Measurements from ENCODE around the gene CARD9. TPM values are rescaled to one million over a fixed set of nuclear protein-coding genes. Genes with fewer than 3 reads are reported as not detected.

CARD9 gene
- total and polyA plus RNA-seq, 2 of the 4 experiments (the other 2 are of a cell fraction), result 0.36 to 1.9 TPM

GRCh38 chr9:136332482-136332983 lies 40.9 kb downstream of the CARD9 start:
- H3K9me1 ChIP-seq (ENCODE audit: insufficient read depth, low read length), result peaks cover 6% of the 10 kb centered on the region; the same call in 1 of the 2 replicates
- no peaks in the 10 kb centered on the region for H3K27me3 ChIP-seq (ENCODE audit: control insufficient read depth, insufficient read depth, low read length)
- TF ChIP-seq MAFK (IDR thresholded peaks at IDR 0.05; ENCODE audit: low read depth, low read length) (no peak), CEBPB (IDR thresholded peaks at IDR 0.05; ENCODE audit: low read depth, low read length) (no peak), CTCF (conservative IDR thresholded peaks at IDR 0.05; ENCODE audit: low read depth, low read length) (no peak), NFE2L2 (IDR thresholded peaks at IDR 0.05; ENCODE audit: low read depth, low read length) (no peak), MAZ (IDR thresholded peaks at IDR 0.05; ENCODE audit: borderline replicate concordance, low read depth, low read length) (no peak), SMC3 (IDR thresholded peaks at IDR 0.05; ENCODE audit: low read depth, low read length) (no peak), USF2 (IDR thresholded peaks at IDR 0.05; ENCODE audit: low read depth, low read length) (no peak), RAD21 (IDR thresholded peaks at IDR 0.05; ENCODE audit: low read length) (no peak), BHLHE40 (IDR thresholded peaks at IDR 0.05; ENCODE audit: low read depth, low read length) (no peak), POLR2A (IDR thresholded peaks at IDR 0.05; ENCODE audit: low read depth, low read length) (no peak), RFX5 (IDR thresholded peaks at IDR 0.05; ENCODE audit: low read depth, low read length) (no peak), MXI1 (IDR thresholded peaks at IDR 0.05; ENCODE audit: borderline replicate concordance, low read depth, low read length) (no peak), FOS (IDR thresholded peaks at IDR 0.05; ENCODE audit: low read depth, low read length) (no peak), CHD1 (IDR thresholded peaks at IDR 0.05; ENCODE audit: low read depth, low read length) (no peak), RCOR1 (IDR thresholded peaks at IDR 0.05; ENCODE audit: insufficient replicate concordance, low read length) (no peak), ELK1 (IDR thresholded peaks at IDR 0.05; ENCODE audit: borderline replicate concordance, low read depth, low read length) (no peak)
- H2BK15ac ChIP-seq (ENCODE audit: low read depth, low read length), result no peak overlapping the region
- H2BK120ac ChIP-seq (ENCODE audit: low read depth, low read length), result no peak overlapping the region
- H2BK20ac ChIP-seq (ENCODE audit: low read depth, low read length), result no peak overlapping the region
- DNase-seq (no peak), ATAC-seq (ENCODE audit: low read depth) (no peak)
- H3K4ac ChIP-seq (ENCODE audit: low read depth, low read length), result no peak overlapping the region
- no peak overlapping the region for H4K5ac ChIP-seq (ENCODE audit: low read depth, low read length)
- ChIA-PET CTCF (interaction anchor here (0.6 kb wide), 1 partner anchor 40 kb away, joined by 3 read pairs; no protein-coding TSS in a partner anchor), POLR2A (ENCODE audit: unreplicated experiment) (no interaction called here)
- H3K9me3 ChIP-seq (ENCODE audit: control insufficient read depth, insufficient read depth, low read length), result no peaks in the 10 kb centered on the region
- no peak overlapping the region for H3K4me2 ChIP-seq (ENCODE audit: low read depth, low read length)
- 91% methylated on average over 8 of the region's 11 CpGs; no CpG with 5 or more reads in 1 of the 2 experiments for WGBS, 2 experiments (ENCODE audit: extremely low coverage in 2 of 2, insufficient read length in 1 of 2)
- peaks cover 91% of the 10 kb centered on the region for H4K20me1 ChIP-seq (ENCODE audit: insufficient read depth, low read length)
- H3K18ac ChIP-seq (ENCODE audit: low read depth, low read length), result no peak overlapping the region
- peaks cover 55% of the 10 kb centered on the region for H3K36me3 ChIP-seq (ENCODE audit: control insufficient read depth, insufficient read depth, low read length)
- no peak overlapping the region for H3K56ac ChIP-seq (ENCODE audit: extremely low read depth, insufficient read depth, low read length)
- no peak overlapping the region for H3K27ac ChIP-seq (ENCODE audit: insufficient read depth, low read length)
- H3K4me3 ChIP-seq (ENCODE audit: insufficient read depth, low read depth, low read length), result no peak overlapping the region
- no peak overlapping the region for H3K9ac ChIP-seq (ENCODE audit: low read depth, low read length)
- dilution Hi-C loops (cut with HindIII; ENCODE audit: low sequenced_read_pairs, unreplicated experiment), result no loop called here
- H2AK9ac ChIP-seq (replicated peaks; ENCODE audit: low read depth, low read length, poor library complexity), result no peak overlapping the region
- H2AK5ac ChIP-seq (ENCODE audit: low read depth, low read length), result no peak overlapping the region
- H3K23ac ChIP-seq (ENCODE audit: low read depth, low read length), result no peak overlapping the region
- H3K79me1 ChIP-seq (ENCODE audit: low read depth in 1 of 2, low read length in 2 of 2), result peaks cover 4 to 68% of the 10 kb centered on the region in 2 experiments
- intact Hi-C loops (cut with micrococcal nuclease), result no loop called here
- no peak overlapping the region for H4K8ac ChIP-seq (ENCODE audit: low read depth in 2 of 2, low read length in 2 of 2)
- H2BK5ac ChIP-seq (ENCODE audit: low read depth, low read length, poor library complexity, severe bottlenecking), result no peak overlapping the region
- H4K91ac ChIP-seq (ENCODE audit: insufficient read depth, low read depth, low read length), result no peak overlapping the region
- H3K14ac ChIP-seq (replicated peaks; ENCODE audit: low read depth, low read length), result no peak overlapping the region
- in situ Hi-C loops (cut with MboI; ENCODE audit: low sequenced_read_pairs), result no loop called here
- no peak overlapping the region for H2AFZ ChIP-seq (replicated peaks; ENCODE audit: low read length, poor library complexity)
- peaks cover 27% of the 10 kb centered on the region for H3K4me1 ChIP-seq (ENCODE audit: control insufficient read depth, insufficient read depth, low read length)
- no TSS peak for BruUV-seq (replicated peaks)

Measured in IMR-90 (cell line).